ENCODE results near the gene UBXN1. TPM values are rescaled to one million over a fixed set of nuclear protein-coding genes. Genes with fewer than 3 reads are reported as not detected.
A peak's percentile ranks its signal among the peaks of the same experiment; 100 is the strongest.
"Not testable (repeated sequence)": the region's sequence is repeated elsewhere in the genome, so short reads cannot be mapped to it uniquely, and the experiment has no call there.

Gene UBXN1
- total RNA-seq, 1 experiment from 2014 or later = 118 TPM

- Histone ChIP-seq H2BK120ac (ENCODE audit: low read depth, low read length, poor library complexity, severe bottlenecking) (no peak overlapping the region), H4K20me1 (ENCODE audit: control insufficient read depth, insufficient read depth, insufficient read length) (no peaks in the 10 kb centered on the region), H2AK5ac (ENCODE audit: insufficient read length, low read length) (no peak overlapping the region), H3K9me3 (ENCODE audit: control insufficient read depth, low read depth, low read length) (no peaks in the 10 kb centered on the region), H3K4me2 (ENCODE audit: insufficient read depth, insufficient read length, low read length) (peak overlapping the region; percentile 82), H3K23me2 (ENCODE audit: insufficient read length, low read depth, low read length, poor library complexity, severe bottlenecking) (peaks cover 28% of the 10 kb centered on the region), H3K4ac (ENCODE audit: low read depth, low read length) (no peak overlapping the region), H3K18ac (ENCODE audit: insufficient read length, low read depth, low read length) (no peak overlapping the region), H4K8ac (replicated peaks; ENCODE audit: insufficient read length, low read depth, low read length) (no peak overlapping the region), H2AFZ (ENCODE audit: low read length) (no peak overlapping the region), H3K27ac (ENCODE audit: insufficient read length, low read depth, low read length) (no peak overlapping the region), H3K4me1 (ENCODE audit: insufficient read depth, low read length) (peaks cover 2% of the 10 kb centered on the region; the same call in 1 of the 2 replicates), H3K79me1 (ENCODE audit: insufficient read depth, low read depth, low read length, poor library complexity, severe bottlenecking) (no peaks in the 10 kb centered on the region), H3T11ph (ENCODE audit: low read length) (no peak overlapping the region), H3K23ac (ENCODE audit: insufficient read length, low read depth, low read length) (no peak overlapping the region), H2BK20ac (ENCODE audit: low read depth, low read length, poor library complexity, severe bottlenecking) (no peak overlapping the region), H4K91ac (ENCODE audit: insufficient read length, low read depth, low read length) (no peak overlapping the region), H3K9ac (ENCODE audit: extremely low read depth, insufficient read length, low read length) (peak overlapping the region; percentile 71), H3K56ac (ENCODE audit: insufficient read length, low read depth, low read length) (no peak overlapping the region), H2BK5ac (ENCODE audit: insufficient read length, low read length) (no peak overlapping the region), H2BK12ac (ENCODE audit: insufficient read length, low read depth, low read length) (no peak overlapping the region), H3K14ac (ENCODE audit: insufficient read depth, low read length) (no peak overlapping the region), H2BK15ac (ENCODE audit: low read depth, low read length) (no peak overlapping the region), H4K5ac (ENCODE audit: insufficient read length, low read depth, low read length) (no peak overlapping the region), H3K79me2 (ENCODE audit: insufficient read depth, low read length) (no peaks in the 10 kb centered on the region; the same call in 1 of the 2 replicates), H3K27me3 (ENCODE audit: insufficient read depth, low read length) (no peaks in the 10 kb centered on the region)
- H3K36me3 Mint-ChIP-seq (ENCODE audit: insufficient read depth in 1 of 3, low read depth in 3 of 3) = peaks cover 21 to 34% (median 23%) of the 10 kb centered on the region in 3 experiments
- H3K27ac Mint-ChIP-seq = peak overlapping the region; percentile 92 to 97 (median 93); a peak in 5 of 7 replicates
- no peaks in the 10 kb centered on the region; a peak in 1 of 5 replicates for H3K9me3 Mint-ChIP-seq
- no peaks in the 10 kb centered on the region for H3K27me3 Mint-ChIP-seq (ENCODE audit: low read depth)
- DNase-seq = peak; percentile 41
- H3K4me1 Mint-ChIP-seq = peaks cover 35 to 39% of the 10 kb centered on the region in 2 experiments
- 0 out of 3 replicates have a peak, but pooled peaks have one; percentile 11 for TF ChIP-seq CTCF (conservative IDR thresholded peaks at IDR 0.05)
- no CpG with 5 or more reads among the region's 7 CpGs for WGBS (ENCODE audit: extremely low coverage, insufficient read length, low lambda C conversion rate)
- H3K4me3 Mint-ChIP-seq = peak overlapping the region; percentile 79 to 91
Measured at GRCh38 chr11:62705413-62705812, 26.5 kb upstream of the UBXN1 start.

GRCh38 chr11:62703921-62704320, 25.0 kb upstream of the UBXN1 start:
- not testable (repeated sequence) for H3K9ac ChIP-seq (ENCODE audit: extremely low read depth, insufficient read length, low read length); H3K23ac ChIP-seq (ENCODE audit: insufficient read length, low read depth, low read length); H4K91ac ChIP-seq (ENCODE audit: insufficient read length, low read depth, low read length); H3K4me1 ChIP-seq (ENCODE audit: insufficient read depth, low read length); H3K18ac ChIP-seq (ENCODE audit: insufficient read length, low read depth, low read length); H2AK5ac ChIP-seq (ENCODE audit: insufficient read length, low read length); H4K5ac ChIP-seq (ENCODE audit: insufficient read length, low read depth, low read length); H2BK120ac ChIP-seq (ENCODE audit: low read depth, low read length, poor library complexity, severe bottlenecking); H2BK15ac ChIP-seq (ENCODE audit: low read depth, low read length); H3K79me2 ChIP-seq (ENCODE audit: insufficient read depth, low read length); H3K27ac Mint-ChIP-seq; H3K4ac ChIP-seq (ENCODE audit: low read depth, low read length); H3K9me3 ChIP-seq (ENCODE audit: control insufficient read depth, low read depth, low read length); H3K4me2 ChIP-seq (ENCODE audit: insufficient read depth, insufficient read length, low read length); H3K27me3 ChIP-seq (ENCODE audit: insufficient read depth, low read length); H3K27ac ChIP-seq (ENCODE audit: insufficient read length, low read depth, low read length); H3K9me3 Mint-ChIP-seq; H2BK5ac ChIP-seq (ENCODE audit: insufficient read length, low read length); H3K4me3 Mint-ChIP-seq; H3K79me1 ChIP-seq (ENCODE audit: insufficient read depth, low read depth, low read length, poor library complexity, severe bottlenecking); H3K14ac ChIP-seq (ENCODE audit: insufficient read depth, low read length); H2BK20ac ChIP-seq (ENCODE audit: low read depth, low read length, poor library complexity, severe bottlenecking); H2AFZ ChIP-seq (ENCODE audit: low read length); H4K20me1 ChIP-seq (ENCODE audit: control insufficient read depth, insufficient read depth, insufficient read length); H2BK12ac ChIP-seq (ENCODE audit: insufficient read length, low read depth, low read length); H3K27me3 Mint-ChIP-seq (ENCODE audit: low read depth); H4K8ac ChIP-seq (replicated peaks; ENCODE audit: insufficient read length, low read depth, low read length); DNase-seq; H3K56ac ChIP-seq (ENCODE audit: insufficient read length, low read depth, low read length); H3T11ph ChIP-seq (ENCODE audit: low read length)
- Mint-ChIP-seq H3K4me1 (peaks cover 26 to 30% of the 10 kb centered on the region in 2 experiments), H3K36me3 (ENCODE audit: insufficient read depth in 1 of 3, low read depth in 3 of 3) (peaks cover 22 to 36% (median 23%) of the 10 kb centered on the region in 3 experiments)
- peaks cover 14% of the 10 kb centered on the region for H3K23me2 ChIP-seq (ENCODE audit: insufficient read length, low read depth, low read length, poor library complexity, severe bottlenecking)
- no CpG with 5 or more reads among the region's 4 CpGs for WGBS (ENCODE audit: extremely low coverage, insufficient read length, low lambda C conversion rate)
